Measurements from ENCODE around the gene TRAF4. TPM values are rescaled to one million over a fixed set of nuclear protein-coding genes. Genes with fewer than 3 reads are reported as not detected.

The TRAF4 gene
- total RNA-seq, 2 experiments from 2014 or later = 411 to 416 TPM

DNA sequence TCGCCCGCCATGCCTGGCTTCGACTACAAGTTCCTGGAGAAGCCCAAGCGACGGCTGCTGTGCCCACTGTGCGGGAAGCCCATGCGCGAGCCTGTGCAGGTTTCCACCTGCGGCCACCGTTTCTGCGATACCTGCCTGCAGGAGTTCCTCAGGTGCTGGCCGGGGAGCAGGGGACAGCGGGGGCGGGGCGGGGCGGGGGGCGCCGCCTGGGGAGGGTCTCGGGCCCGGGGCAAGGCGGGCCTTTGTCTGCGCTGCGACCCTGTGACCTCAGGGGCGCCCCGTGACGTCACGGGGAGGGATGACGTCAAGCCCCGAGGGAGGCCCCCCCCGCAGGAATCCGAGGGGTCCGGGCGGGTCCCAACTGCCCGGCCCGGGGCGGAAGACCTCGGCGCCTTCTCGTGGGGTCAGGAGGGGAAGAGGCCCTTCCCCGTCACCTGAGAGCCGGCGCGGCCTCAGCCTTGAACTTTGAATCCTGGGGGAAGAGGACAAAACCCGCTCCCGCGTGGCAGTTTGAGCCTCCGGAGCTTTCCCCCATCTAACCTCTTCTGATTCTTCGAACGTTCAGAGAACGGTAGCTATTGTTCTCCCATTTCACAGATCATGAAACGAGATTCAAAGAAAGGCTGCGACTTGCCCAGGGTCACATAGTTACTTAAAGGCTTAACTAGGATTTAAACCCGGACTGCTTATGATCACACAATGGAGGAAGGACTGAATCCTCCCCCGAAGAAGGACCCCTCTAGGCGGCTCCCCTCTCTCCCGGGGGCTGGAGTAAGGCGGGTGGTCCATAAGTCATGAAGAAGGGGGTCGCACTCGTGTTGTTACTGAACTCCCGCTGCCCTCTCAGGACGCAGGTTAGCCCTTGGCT is 527 bp downstream of the TRAF4 start:
- peaks cover 15% of the 10 kb centered on the region for H3K36me3 Mint-ChIP-seq (ENCODE audit: low read depth)
- Histone ChIP-seq H3K36me3 (ENCODE audit: insufficient read depth, low read length) (peaks cover 21% of the 10 kb centered on the region), H3K27me3 (ENCODE audit: control insufficient read depth in 1 of 2, insufficient read depth in 2 of 2, low read length in 2 of 2) (no peaks in the 10 kb centered on the region), H3K27ac (ENCODE audit: low read depth in 1 of 2, low read length in 2 of 2) (peak overlapping the region; percentile 72 to 88), H3K4me1 (ENCODE audit: insufficient read depth, low read length) (peaks cover 50% of the 10 kb centered on the region), H3K4me3 (ENCODE audit: low read length) (peak overlapping the region; percentile 76), H3K9me3 (ENCODE audit: control insufficient read depth in 1 of 2, insufficient read depth in 1 of 2, low read length in 2 of 2) (no peaks in the 10 kb centered on the region)
- intact Hi-C loops (cut with DNase I, micrococcal nuclease) = loop anchor here in 1 of 2 experiments (1.0 to 10.0 kb wide), 2 partner anchors 17 to 840 kb away; partner anchors contain the start of gene GIT1
- CTCF ChIA-PET = interaction anchor here (0.9 to 12.6 kb wide), 4 partner anchors 17 to 149 kb away, joined by 3 to 373 read pairs (median 4); partner anchors contain the start of genes NEK8, RPL23A and TLCD1
- H3K4me1 Mint-ChIP-seq (ENCODE audit: low read depth) = peaks cover 20% of the 10 kb centered on the region
- peak; percentile 39 to 83 (median 58) for DNase-seq
- POLR2A ChIA-PET = interaction anchor here (0.6 to 13.8 kb wide), 11 partner anchors 16 to 208 kb away, joined by 3 to 268 read pairs (median 7); partner anchors contain the start of genes BLTP2, DHRS13, FLOT2 and NEK8
- H3K9me3 Mint-ChIP-seq = no peaks in the 10 kb centered on the region
- peak overlapping the region; percentile 90 for H3K4me3 Mint-ChIP-seq
- no peaks in the 10 kb centered on the region for H3K27me3 Mint-ChIP-seq
- peak; percentile 39 for ATAC-seq (ENCODE audit: poor library complexity)
- TF ChIP-seq, protein P1, sequence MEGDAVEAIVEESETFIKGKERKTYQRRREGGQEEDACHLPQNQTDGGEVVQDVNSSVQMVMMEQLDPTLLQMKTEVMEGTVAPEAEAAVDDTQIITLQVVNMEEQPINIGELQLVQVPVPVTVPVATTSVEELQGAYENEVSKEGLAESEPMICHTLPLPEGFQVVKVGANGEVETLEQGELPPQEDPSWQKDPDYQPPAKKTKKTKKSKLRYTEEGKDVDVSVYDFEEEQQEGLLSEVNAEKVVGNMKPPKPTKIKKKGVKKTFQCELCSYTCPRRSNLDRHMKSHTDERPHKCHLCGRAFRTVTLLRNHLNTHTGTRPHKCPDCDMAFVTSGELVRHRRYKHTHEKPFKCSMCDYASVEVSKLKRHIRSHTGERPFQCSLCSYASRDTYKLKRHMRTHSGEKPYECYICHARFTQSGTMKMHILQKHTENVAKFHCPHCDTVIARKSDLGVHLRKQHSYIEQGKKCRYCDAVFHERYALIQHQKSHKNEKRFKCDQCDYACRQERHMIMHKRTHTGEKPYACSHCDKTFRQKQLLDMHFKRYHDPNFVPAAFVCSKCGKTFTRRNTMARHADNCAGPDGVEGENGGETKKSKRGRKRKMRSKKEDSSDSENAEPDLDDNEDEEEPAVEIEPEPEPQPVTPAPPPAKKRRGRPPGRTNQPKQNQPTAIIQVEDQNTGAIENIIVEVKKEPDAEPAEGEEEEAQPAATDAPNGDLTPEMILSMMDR (IDR thresholded peaks at IDR 0.05) = no peak
- peak overlapping the region; percentile 88 for H3K27ac Mint-ChIP-seq

DNA sequence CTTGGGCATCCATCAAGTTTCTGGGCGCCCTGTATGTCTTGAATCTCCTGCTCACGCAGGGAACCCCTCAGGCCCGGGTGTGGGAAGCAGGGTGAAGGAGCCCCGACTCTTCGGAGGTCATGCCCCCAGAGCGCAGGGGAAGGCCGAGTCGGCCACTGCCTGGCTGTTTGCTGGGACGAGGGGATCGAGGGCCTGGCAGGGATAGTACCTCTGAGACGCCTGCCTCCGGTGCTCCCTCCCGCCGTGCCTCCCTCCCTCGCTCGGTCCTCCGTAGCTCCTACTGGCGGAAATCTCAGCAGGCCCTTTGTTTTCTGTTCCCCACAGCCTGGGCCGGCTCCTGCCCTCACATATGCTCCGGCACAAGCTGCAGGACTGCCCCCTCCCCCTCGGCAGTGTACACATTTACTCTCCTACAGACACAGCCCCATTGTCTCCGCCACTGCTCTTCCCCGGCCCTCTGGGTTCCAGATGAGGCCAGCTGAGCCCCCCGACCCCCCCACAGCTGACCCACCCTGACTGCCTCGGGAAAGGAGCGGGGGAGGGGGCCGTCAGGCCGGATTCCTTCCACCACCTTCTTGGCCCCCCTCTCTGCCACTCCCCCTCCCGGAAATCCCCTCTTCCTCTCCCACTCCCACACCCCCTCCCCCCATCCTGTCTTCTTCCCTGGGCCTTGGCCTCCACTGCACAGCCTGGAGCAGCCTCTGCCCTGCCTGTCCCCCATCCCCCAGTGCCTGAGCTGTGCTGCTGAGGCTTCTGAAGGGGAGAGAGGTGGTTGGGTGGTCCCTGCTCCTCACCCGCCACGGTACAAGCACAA is 1.4 kb downstream of the TRAF4 start:
- H3K36me3 ChIP-seq (ENCODE audit: insufficient read depth, low read length) = peaks cover 26% of the 10 kb centered on the region
- H3K36me3 Mint-ChIP-seq (ENCODE audit: low read depth) = peaks cover 20% of the 10 kb centered on the region
- peak overlapping the region; percentile 90 for H3K4me3 Mint-ChIP-seq
- no peaks in the 10 kb centered on the region for H3K9me3 ChIP-seq (ENCODE audit: control insufficient read depth in 1 of 2, insufficient read depth in 1 of 2, low read length in 2 of 2)
- ChIA-PET POLR2A (interaction anchor here (0.6 to 13.8 kb wide), 9 partner anchors 17 to 207 kb away, joined by 3 to 268 read pairs (median 7); partner anchors contain the start of genes DHRS13, FLOT2, NEK8 and PHF12), CTCF (interaction anchor here (1.4 to 12.6 kb wide), 3 partner anchors 18 to 19 kb away, joined by 4 to 373 read pairs (median 6); partner anchors contain the start of genes NEK8 and TLCD1)
- no peaks in the 10 kb centered on the region for H3K9me3 Mint-ChIP-seq
- ATAC-seq (ENCODE audit: poor library complexity) (no peak), DNase-seq (peak in 5 of 14 experiments; percentile 16 to 67 (median 57))
- intact Hi-C loops (cut with DNase I, micrococcal nuclease) = loop anchor here in 1 of 2 experiments (1.0 to 10.0 kb wide), 2 partner anchors 18 to 840 kb away; partner anchors contain the start of gene GIT1
- peak overlapping the region; percentile 88 for H3K27ac Mint-ChIP-seq
- H3K27me3 Mint-ChIP-seq = no peaks in the 10 kb centered on the region
- peaks cover 24% of the 10 kb centered on the region for H3K4me1 Mint-ChIP-seq (ENCODE audit: low read depth)
- no peaks in the 10 kb centered on the region for H3K27me3 ChIP-seq (ENCODE audit: control insufficient read depth in 1 of 2, insufficient read depth in 2 of 2, low read length in 2 of 2)
- TF ChIP-seq, protein P1 (IDR thresholded peaks at IDR 0.05) = no peak
- H3K27ac ChIP-seq (ENCODE audit: low read depth in 1 of 2, low read length in 2 of 2) = peak overlapping the region; percentile 72 to 88
- peaks cover 56% of the 10 kb centered on the region for H3K4me1 ChIP-seq (ENCODE audit: insufficient read depth, low read length)
- peak overlapping the region; percentile 76 for H3K4me3 ChIP-seq (ENCODE audit: low read length)

Data from CD4-positive, alpha-beta T cell (primary cell).